Pons (tissue), 1 donor: ENCODE measurements around the gene UBN2.
"Not testable (repeated sequence)": the region's sequence is repeated elsewhere in the genome, so short reads cannot be mapped to it uniquely, and the experiment has no call there.

Source experiments
- DNase-seq: peaks from one replicate; pipeline ENCODE4 v3.0.0-alpha.2; 2016; ENCODE audit warnings: low spot score

The UBN2 gene

GRCh38 chr7:139230774-139231512, at the start of gene UBN2:
UBN2 (plus strand) TSS chr7:139231237; CDS start chr7:139231485, 248 bp downstream.
- peak; percentile 98 for DNase-seq

GRCh38 chr7:139181404-139181803, 49.6 kb upstream of the UBN2 start:
- no peak for DNase-seq

- DNase-seq: no peak
Observed at GRCh38 chr7:139182363-139182762, 48.7 kb upstream of the UBN2 start.

- no peak for DNase-seq
Observed at GRCh38 chr7:139183251-139183650, 47.8 kb upstream of the UBN2 start.

GRCh38 chr7:139183878-139184338, 47.1 kb upstream of the UBN2 start:
- no peak for DNase-seq

- no peak for DNase-seq
Observed at GRCh38 chr7:139186146-139186545, 44.9 kb upstream of the UBN2 start.

- no peak for DNase-seq
Observed at GRCh38 chr7:139189357-139189756, 41.7 kb upstream of the UBN2 start.

- no peak for DNase-seq
Observed at GRCh38 chr7:139192014-139192706, 38.9 kb upstream of the UBN2 start.

- DNase-seq: no peak
Observed at GRCh38 chr7:139200382-139200781, 30.7 kb upstream of the UBN2 start.

GRCh38 chr7:139203992-139204391, 27.0 kb upstream of the UBN2 start:
- DNase-seq: no peak

GRCh38 chr7:139205843-139206242, 25.2 kb upstream of the UBN2 start:
- DNase-seq: no peak

- DNase-seq: no peak
Observed at GRCh38 chr7:139212133-139212532, 18.9 kb upstream of the UBN2 start.

- DNase-seq: not testable (repeated sequence)
Observed at GRCh38 chr7:139213489-139213888, 17.5 kb upstream of the UBN2 start.

- DNase-seq: no peak
Observed at GRCh38 chr7:139218173-139218572, 12.9 kb upstream of the UBN2 start.

- DNase-seq: no peak
Observed at GRCh38 chr7:139224219-139224618, 6.8 kb upstream of the UBN2 start.

- DNase-seq: not testable (repeated sequence)
Observed at GRCh38 chr7:139224836-139225235, 6.2 kb upstream of the UBN2 start.

GRCh38 chr7:139225286-139226157, 5.5 kb upstream of the UBN2 start:
- DNase-seq: not testable (repeated sequence)

GRCh38 chr7:139226158-139226515, 4.9 kb upstream of the UBN2 start:
- not testable (repeated sequence) for DNase-seq

GRCh38 chr7:139226988-139227488, 4.0 kb upstream of the UBN2 start:
- not testable (repeated sequence) for DNase-seq

- no peak for DNase-seq
Observed at GRCh38 chr7:139230023-139230422, 1.0 kb upstream of the UBN2 start.

- no peak for DNase-seq
Observed at GRCh38 chr7:139230484-139230773, 608 bp upstream of the UBN2 start.
